HepG2 (cell line): ENCODE data around the gene KCNT2. TPM values are rescaled to one million over a fixed set of nuclear protein-coding genes. Genes with fewer than 3 reads are reported as not detected.

ENCODE experiments used
- ATAC-seq: fragments of 200-7000 bp; cut with Tn5 transposase; 3 replicates; pipeline ENCODE4 v1.9.1; 2020; ENCODE audit warnings: mild to moderate bottlenecking, moderate library complexity
- BruUV-seq: library from RNA; stranded (reverse); fragments of 400-500 nt; replicated peaks from 2 replicates; lab custom pipeline; 2021; lab: Mats Ljungman, UMichigan
- CTCF ChIA-PET: fragments of 300-600 bp; formaldehyde crosslinking; extraction: SDS; loops from one replicate; lab custom pipeline; 2021; ENCODE audit warnings: low total read pairs, inconsistent platforms, low intra/inter-chr PET ratio; lab: Yijun Ruan, JAX
- POLR2A ChIA-PET: fragments of 350-600 bp; sonication (Branson Sonifier 250); formaldehyde crosslinking; loops from one replicate; lab custom pipeline; 2020; ENCODE audit warnings: antibody characterized with exemption, inconsistent platforms; lab: Yijun Ruan, JAX
- DNase-seq: peaks from one replicate; pipeline ENCODE4 v3.0.0-alpha.2; 2015; ENCODE audit warnings: low spot score
- FAIRE-seq: peaks from 3 replicates; lab custom pipeline; 2011; peaks lifted over from hg19 to GRCh38; lab: Jason Lieb, UNC
- H2AFZ ChIP-seq: one replicate; pipeline ENCODE4 v1.6.1; 2011; ENCODE audit warnings: low read length, inconsistent platforms
- H3K27ac ChIP-seq: fragments of 300-600 bp; 3 replicates; pipeline ENCODE4 v1.8.0; 2011; ENCODE audit warnings: mixed run types, mild to moderate bottlenecking, mixed read lengths, low read length, inconsistent platforms; ENCODE audit not compliant: insufficient read depth; ENCODE audit errors: extremely low read length
- H3K27me3 ChIP-seq, 2 experiments: fragments of 200-600 bp in 1 of 2; 2 replicates in 1 of 2; 3 replicates in 1 of 2; pipeline versions ENCODE4 v1.6.0 to v1.8.0; 2011; ENCODE audit warnings: low read length in 2 of 2, mild to moderate bottlenecking in 2 of 2, moderate library complexity in 2 of 2, inconsistent platforms in 1 of 2; ENCODE audit not compliant: insufficient read depth in 2 of 2, control insufficient read depth in 1 of 2
- H3K36me3 ChIP-seq, 2 experiments: fragments of 200-600 bp in 1 of 2; replicated peaks in 1 of 2; 2 replicates in 1 of 2; 3 replicates in 1 of 2; pipeline versions ENCODE4 v1.5.1 to v1.8.0; 2011; ENCODE audit warnings: low read length in 2 of 2, inconsistent platforms in 1 of 2; ENCODE audit not compliant: insufficient read depth in 2 of 2, control insufficient read depth in 1 of 2
- H3K4me1 ChIP-seq: 2 replicates; pipeline ENCODE4 v1.5.1; 2012; ENCODE audit warnings: low read length, inconsistent platforms; ENCODE audit not compliant: insufficient read depth
- H3K4me2 ChIP-seq: 2 replicates; pipeline ENCODE4 v1.6.0; 2011; ENCODE audit warnings: low read depth, low read length, inconsistent platforms
- H3K4me3 ChIP-seq, 3 experiments: fragments of 200-600 bp in 1 of 3; sonication (generic), shearing (Covaris generic) in 1 of 3; replicated peaks in 1 of 3; 2 replicates each; pipeline ENCODE4 v1.5.1; 2011 to 2016; ENCODE audit warnings: low read length in 3 of 3, inconsistent platforms in 2 of 3, low read depth in 2 of 3, mild to moderate bottlenecking in 2 of 3, control low read depth in 1 of 3, mixed read lengths in 1 of 3; ENCODE audit not compliant: insufficient read depth in 1 of 3
- H3K79me2 ChIP-seq: one replicate; pipeline ENCODE4 v1.6.1; 2011; ENCODE audit warnings: low read length, inconsistent platforms; ENCODE audit not compliant: insufficient read depth
- H3K9ac ChIP-seq: 2 replicates; pipeline ENCODE4 v1.6.0; 2011; ENCODE audit warnings: mild to moderate bottlenecking, low read depth, low read length, inconsistent platforms; ENCODE audit not compliant: insufficient read depth
- H3K9me3 ChIP-seq: 2 replicates; pipeline ENCODE4 v1.5.1; 2012; ENCODE audit warnings: mild to moderate bottlenecking, low read length
- H4K20me1 ChIP-seq: 2 replicates; pipeline ENCODE4 v1.6.0; 2011; ENCODE audit warnings: inconsistent platforms, mild to moderate bottlenecking, low read length, moderate library complexity; ENCODE audit not compliant: insufficient read depth
- HIVEP1 ChIP-seq: sonication (generic); formaldehyde crosslinking; IDR thresholded peaks from 2 replicates; pipeline ENCODE4 v1.4.0; 2020; ENCODE audit warnings: mild to moderate bottlenecking, missing genetic modification reagents
- HNRNPH1 ChIP-seq: fragments of 200-400 bp; formaldehyde crosslinking; optimal IDR thresholded peaks from 2 replicates; pipeline ENCODE3; 2017; ENCODE audit warnings: mild to moderate bottlenecking, low read depth, low read length
- NCOA5 ChIP-seq: sonication (generic); formaldehyde crosslinking; IDR thresholded peaks from 2 replicates; pipeline ENCODE4 v1.4.0; 2020; ENCODE audit warnings: missing genetic modification reagents
- NFE2L2 ChIP-seq: fragments of 150-350 bp; IDR thresholded peaks from 2 replicates; pipeline ENCODE4 v1.6.1; 2014; ENCODE audit warnings: low read length
- NR2F2 ChIP-seq: IDR thresholded peaks from 2 replicates; pipeline ENCODE4 v1.6.1; 2012; ENCODE audit warnings: low read depth, inconsistent platforms, borderline replicate concordance
- PLRG1 ChIP-seq: fragments of 450-650 bp; conservative IDR thresholded peaks from 2 replicates; pipeline ENCODE4 v1.6.1; 2016
- RBFOX2 ChIP-seq: fragments of 200-400 bp; formaldehyde crosslinking; IDR thresholded peaks from 2 replicates; pipeline ENCODE4 v1.6.1; 2017; ENCODE audit warnings: low read depth, mild to moderate bottlenecking, low read length
- SP140L ChIP-seq: sonication (generic); formaldehyde crosslinking; IDR thresholded peaks from 2 replicates; pipeline ENCODE4 v1.4.0; 2020; ENCODE audit warnings: missing genetic modification reagents, borderline replicate concordance
- SP5 ChIP-seq: IDR thresholded peaks from 2 replicates; pipeline ENCODE4 v1.6.1; 2016; ENCODE audit warnings: low read depth, borderline replicate concordance
- STAG1 ChIP-seq: sonication (generic); formaldehyde crosslinking; IDR thresholded peaks from 2 replicates; pipeline ENCODE4 v1.4.0; 2020; ENCODE audit warnings: missing genetic modification reagents
- TBX2 ChIP-seq: sonication (generic); formaldehyde crosslinking; IDR thresholded peaks from 2 replicates; pipeline ENCODE4 v1.5.0; 2020; ENCODE audit warnings: missing genetic modification reagents, mild to moderate bottlenecking, borderline replicate concordance
- TEAD3 ChIP-seq: optimal IDR thresholded peaks from 2 replicates; pipeline ENCODE3; 2016; ENCODE audit warnings: borderline replicate concordance
- ZBTB39 ChIP-seq: sonication (generic); formaldehyde crosslinking; IDR thresholded peaks from 2 replicates; pipeline ENCODE4 v1.5.0; 2020; ENCODE audit warnings: missing genetic modification reagents
- ZFYVE20 ChIP-seq: sonication (generic); formaldehyde crosslinking; IDR thresholded peaks from 2 replicates; pipeline ENCODE4 v1.8.0; 2023; ENCODE audit warnings: low read depth, mild to moderate bottlenecking, moderate library complexity, missing genetic modification reagents, borderline replicate concordance
- ZNF484 ChIP-seq: sonication (generic); formaldehyde crosslinking; IDR thresholded peaks from 2 replicates; pipeline ENCODE4 v1.5.1; 2020; ENCODE audit warnings: mild to moderate bottlenecking, low read depth, missing genetic modification reagents, borderline replicate concordance
- ZNF619 ChIP-seq: sonication (generic); formaldehyde crosslinking; IDR thresholded peaks from 2 replicates; pipeline ENCODE4 v1.4.0; 2020; ENCODE audit warnings: mild to moderate bottlenecking, missing genetic modification reagents
- ZNF740 ChIP-seq: sonication (generic); formaldehyde crosslinking; IDR thresholded peaks from 2 replicates; pipeline ENCODE4 v1.4.0; 2020; ENCODE audit warnings: missing genetic modification reagents
- ZNF746 ChIP-seq: sonication (generic); formaldehyde crosslinking; IDR thresholded peaks from 2 replicates; pipeline ENCODE4 v1.8.0; 2022; ENCODE audit warnings: mild to moderate bottlenecking, missing genetic modification reagents
- ZNF878 ChIP-seq: sonication (generic); formaldehyde crosslinking; IDR thresholded peaks from 2 replicates; pipeline ENCODE4 v1.8.1; 2023; ENCODE audit warnings: mild to moderate bottlenecking, missing genetic modification reagents, moderate library complexity
- ZNF879 ChIP-seq: sonication (generic); formaldehyde crosslinking; IDR thresholded peaks from 2 replicates; pipeline ENCODE4 v1.8.1; 2023; ENCODE audit warnings: missing genetic modification reagents
- WGBS: methylation state at CpG from one replicate; pipeline ENCODE4 v1.1.6; 2017; ENCODE audit warnings: low lambda C conversion rate; 5-methylcytosine and 5-hydroxymethylcytosine counted together
- in situ Hi-C: cut with HindIII; loops from 2 replicates; pipeline ENCODE4 v1.10.0; 2017; ENCODE audit warnings: low pct_unique_long_range_greater_than_20kb; ENCODE audit not compliant: extremely low pct_ligation_motif_present
- intact Hi-C: fragments of 100-400 bp; cut with micrococcal nuclease; formaldehyde crosslinking; loops from one replicate; pipeline ENCODE4 v1.10.0; 2022; ENCODE audit not compliant: unreplicated experiment
- polyA plus RNA-seq, 8 experiments: library from polyadenylated mRNA; depleted of rRNA in 3 of 8; stranded (reverse) in 7 of 8; unstranded in 1 of 8; fragments of >200 nt; fragmentation: Illumina TruSeq in 4 of 8; extraction: Trizol in 4 of 8; gene quantifications; 2 replicates each; pipeline versions ENCODE4 v1.2.1 to v1.2.3, GENCODE V29; 2011 to 2016; ENCODE audit warnings: low read depth in 4 of 8, missing spikeins in 1 of 8, mixed read lengths in 1 of 8; ENCODE audit not compliant: insufficient read depth in 1 of 8
- total RNA-seq, 5 experiments: library from RNA; depleted of rRNA; stranded (reverse); fragments of >200 nt; fragmentation: Illumina TruSeq; extraction: Trizol; gene quantifications; 2 replicates each; pipeline ENCODE4 v1.2.3, GENCODE V29; 2016; ENCODE audit warnings: low read depth in 1 of 5

KCNT2 gene
- total and polyA plus RNA-seq, 2 of the 13 experiments (the other 11 are each of a cell fraction or from before 2014, with no cell fraction given), result not detected

GRCh38 chr1:196467230-196467925 lies 140.9 kb downstream of the KCNT2 start:
- TF ChIP-seq SP140L (CRISPR knock-in tag) (no peak), TEAD3 (CRISPR knock-in tag) (no peak), ZNF878 (CRISPR knock-in tag) (no peak), SP5 (CRISPR knock-in tag) (no peak), ZNF619 (CRISPR knock-in tag) (no peak), ZNF740 (CRISPR knock-in tag) (no peak), HNRNPH1 (no peak), TBX2 (CRISPR knock-in tag) (no peak), NFE2L2 (no peak)
- Histone ChIP-seq H3K79me2 (no peaks in the 10 kb centered on the region), H3K27ac (no peak overlapping the region), H3K4me2 (no peak overlapping the region), H4K20me1 (no peaks in the 10 kb centered on the region), H3K36me3 (no peaks in the 10 kb centered on the region), H3K4me1 (no peaks in the 10 kb centered on the region), H2AFZ (no peak overlapping the region), H3K9me3 (no peaks in the 10 kb centered on the region), H3K4me3 (no peak overlapping the region), H3K27me3 (no peaks in the 10 kb centered on the region), H3K9ac (no peak overlapping the region)
- in situ Hi-C loops, result no loop called here
- DNase-seq (no peak), ATAC-seq (no peak), FAIRE-seq (no peak)
- WGBS, result 2% methylated on average over 1 of the region's 1 CpG
- intact Hi-C loops, result no loop called here
- BruUV-seq, result no TSS peak
- POLR2A ChIA-PET, result no interaction called here
- CTCF ChIA-PET, result no interaction called here

GRCh38 chr1:196466654-196467053 lies 141.6 kb downstream of the KCNT2 start:
- no peak for DNase-seq
- BruUV-seq, result no TSS peak
- CTCF ChIA-PET, result no interaction called here
- no peak for TF ChIP-seq PLRG1
- TF ChIP-seq NR2F2, result no peak
- no peak for TF ChIP-seq ZNF484 (CRISPR knock-in tag)
- TF ChIP-seq ZBTB39 (CRISPR knock-in tag), result no peak
- no peak for TF ChIP-seq ZNF879
- no peak for TF ChIP-seq NCOA5 (CRISPR knock-in tag)
- TF ChIP-seq HIVEP1 (CRISPR knock-in tag), result no peak
- no peak for TF ChIP-seq ZNF746 (CRISPR knock-in tag)
- TF ChIP-seq STAG1 (CRISPR knock-in tag), result no peak
- TF ChIP-seq ZFYVE20, result no peak
- TF ChIP-seq RBFOX2, result no peak

More at GRCh38 chr1:196466654-196467053, 141.6 kb downstream of the KCNT2 start:
- no peak for ATAC-seq
- Histone ChIP-seq H3K36me3 (no peaks in the 10 kb centered on the region), H3K4me3 (no peak overlapping the region), H3K27me3 (no peaks in the 10 kb centered on the region), H3K79me2 (no peaks in the 10 kb centered on the region), H2AFZ (no peak overlapping the region), H3K27ac (no peak overlapping the region), H3K9ac (no peak overlapping the region), H3K4me1 (no peaks in the 10 kb centered on the region), H4K20me1 (no peaks in the 10 kb centered on the region), H3K4me2 (no peak overlapping the region), H3K9me3 (no peaks in the 10 kb centered on the region)
- intact Hi-C loops (no loop called here), in situ Hi-C loops (no loop called here)
- FAIRE-seq, result no peak
- POLR2A ChIA-PET, result no interaction called here
- 28% methylated on average over 1 of the region's 1 CpG for WGBS
